ENCODE results near the gene RBPJ.

Gene RBPJ

GRCh38 chr4:26473893-26474292 lies 153.1 kb downstream of the RBPJ start:
- H3K36me3 ChIP-seq (ENCODE audit: low read depth), result no peaks in the 10 kb centered on the region
- H3K4me3 ChIP-seq (ENCODE audit: severe bottlenecking), result no peak overlapping the region
- H3K4me1 ChIP-seq (ENCODE audit: insufficient read depth, poor library complexity, severe bottlenecking), result no peaks in the 10 kb centered on the region
- no peak overlapping the region for H3K27ac ChIP-seq (ENCODE audit: poor library complexity, severe bottlenecking)
- H3K27me3 ChIP-seq (ENCODE audit: insufficient read depth, poor library complexity, severe bottlenecking), result no peaks in the 10 kb centered on the region
- no peak for TF ChIP-seq CTCF (IDR thresholded peaks at IDR 0.05; ENCODE audit: poor library complexity, severe bottlenecking)
- ATAC-seq (ENCODE audit: low read depth) (no peak), DNase-seq (ENCODE audit: low spot score) (no peak)
- H3K9me3 ChIP-seq (ENCODE audit: severe bottlenecking), result no peaks in the 10 kb centered on the region

- ATAC-seq (ENCODE audit: low read depth) (no peak), DNase-seq (ENCODE audit: low spot score) (no peak)
- Histone ChIP-seq H3K4me3 (ENCODE audit: severe bottlenecking) (no peak overlapping the region), H3K27ac (ENCODE audit: poor library complexity, severe bottlenecking) (no peak overlapping the region), H3K36me3 (ENCODE audit: low read depth) (no peaks in the 10 kb centered on the region), H3K4me1 (ENCODE audit: insufficient read depth, poor library complexity, severe bottlenecking) (no peaks in the 10 kb centered on the region), H3K9me3 (ENCODE audit: severe bottlenecking) (no peaks in the 10 kb centered on the region), H3K27me3 (ENCODE audit: insufficient read depth, poor library complexity, severe bottlenecking) (no peaks in the 10 kb centered on the region)
- no peak for TF ChIP-seq CTCF (IDR thresholded peaks at IDR 0.05; ENCODE audit: poor library complexity, severe bottlenecking)
Measured at GRCh38 chr4:26474551-26474950, 153.7 kb downstream of the RBPJ start.

GRCh38 chr4:26475716-26476115 lies 154.9 kb downstream of the RBPJ start:
- H3K9me3 ChIP-seq (ENCODE audit: severe bottlenecking), result no peaks in the 10 kb centered on the region
- H3K4me3 ChIP-seq (ENCODE audit: severe bottlenecking), result no peak overlapping the region
- H3K36me3 ChIP-seq (ENCODE audit: low read depth), result no peaks in the 10 kb centered on the region
- H3K27ac ChIP-seq (ENCODE audit: poor library complexity, severe bottlenecking), result no peak overlapping the region
- ATAC-seq (ENCODE audit: low read depth) (no peak), DNase-seq (ENCODE audit: low spot score) (no peak)
- no peaks in the 10 kb centered on the region for H3K27me3 ChIP-seq (ENCODE audit: insufficient read depth, poor library complexity, severe bottlenecking)
- H3K4me1 ChIP-seq (ENCODE audit: insufficient read depth, poor library complexity, severe bottlenecking), result no peaks in the 10 kb centered on the region
- no peak for TF ChIP-seq CTCF (IDR thresholded peaks at IDR 0.05; ENCODE audit: poor library complexity, severe bottlenecking)

GRCh38 chr4:26476545-26476944 lies 155.7 kb downstream of the RBPJ start:
- no peak for TF ChIP-seq CTCF (IDR thresholded peaks at IDR 0.05; ENCODE audit: poor library complexity, severe bottlenecking)

GRCh38 chr4:26478330-26478729 lies 157.5 kb downstream of the RBPJ start:
- H3K27me3 ChIP-seq (ENCODE audit: insufficient read depth, poor library complexity, severe bottlenecking), result no peaks in the 10 kb centered on the region
- ATAC-seq (ENCODE audit: low read depth) (no peak), DNase-seq (ENCODE audit: low spot score) (no peak)
- no peaks in the 10 kb centered on the region for H3K9me3 ChIP-seq (ENCODE audit: severe bottlenecking)
- no peak overlapping the region for H3K27ac ChIP-seq (ENCODE audit: poor library complexity, severe bottlenecking)
- H3K4me1 ChIP-seq (ENCODE audit: insufficient read depth, poor library complexity, severe bottlenecking), result no peaks in the 10 kb centered on the region
- no peak overlapping the region for H3K4me3 ChIP-seq (ENCODE audit: severe bottlenecking)
- H3K36me3 ChIP-seq (ENCODE audit: low read depth), result no peaks in the 10 kb centered on the region
- TF ChIP-seq CTCF (IDR thresholded peaks at IDR 0.05; ENCODE audit: poor library complexity, severe bottlenecking), result no peak

More at GRCh38 chr4:26476545-26476944, 155.7 kb downstream of the RBPJ start:
- Histone ChIP-seq H3K27ac (ENCODE audit: poor library complexity, severe bottlenecking) (no peak overlapping the region), H3K9me3 (ENCODE audit: severe bottlenecking) (no peaks in the 10 kb centered on the region), H3K36me3 (ENCODE audit: low read depth) (no peaks in the 10 kb centered on the region), H3K4me3 (ENCODE audit: severe bottlenecking) (no peak overlapping the region), H3K4me1 (ENCODE audit: insufficient read depth, poor library complexity, severe bottlenecking) (no peaks in the 10 kb centered on the region), H3K27me3 (ENCODE audit: insufficient read depth, poor library complexity, severe bottlenecking) (no peaks in the 10 kb centered on the region)
- DNase-seq (ENCODE audit: low spot score), result no peak
- no peak for ATAC-seq (ENCODE audit: low read depth)
